Ovary (tissue), 3 donors: ENCODE data around the gene SORT1.

Experiments used
- EP300 ChIP-seq: sonication (generic); formaldehyde crosslinking; IDR thresholded peaks from one replicate; pipeline ENCODE4 v1.6.1; 2017; ENCODE audit warnings: antibody characterized with exemption
- POLR2A ChIP-seq: fragments of 450-650 bp; IDR thresholded peaks from one replicate; pipeline ENCODE4 v1.6.1; 2017; ENCODE audit warnings: antibody characterized with exemption, mild to moderate bottlenecking, moderate library complexity
- TF ChIP-seq, protein P1 (sequence below), 3 donors: fragments of 450-650 bp in 2 of 3; fragments of 200-600 bp in 1 of 3; IDR thresholded peaks; one replicate each; pipeline versions ENCODE4 v1.5.1 to v1.8.0; 2016 to 2022; ENCODE audit warnings: antibody characterized with exemption in 3 of 3, mild to moderate bottlenecking in 1 of 3
- donor health status: DM: no; HTN: no; CAD: no.

DNA sequence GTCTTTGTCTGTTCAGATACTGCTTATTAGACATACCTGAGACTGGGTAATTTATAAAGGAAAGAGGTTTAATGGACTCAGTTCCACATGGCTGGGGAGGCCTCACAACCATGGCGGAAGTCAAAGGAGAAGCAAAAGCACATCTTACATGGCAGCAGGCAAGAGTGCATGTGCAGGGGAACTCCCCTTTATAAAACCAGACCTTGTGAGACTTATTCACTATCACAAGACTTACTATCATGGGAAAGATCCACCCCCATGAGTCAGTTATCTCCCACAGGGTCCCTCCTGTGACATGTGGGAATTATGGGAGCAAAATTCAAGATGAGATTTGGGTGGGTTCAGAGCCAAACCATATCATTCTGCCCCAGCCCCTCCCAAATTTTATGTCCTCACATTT is 35.6 kb upstream of the SORT1 start:
- TF ChIP-seq, protein P1, sequence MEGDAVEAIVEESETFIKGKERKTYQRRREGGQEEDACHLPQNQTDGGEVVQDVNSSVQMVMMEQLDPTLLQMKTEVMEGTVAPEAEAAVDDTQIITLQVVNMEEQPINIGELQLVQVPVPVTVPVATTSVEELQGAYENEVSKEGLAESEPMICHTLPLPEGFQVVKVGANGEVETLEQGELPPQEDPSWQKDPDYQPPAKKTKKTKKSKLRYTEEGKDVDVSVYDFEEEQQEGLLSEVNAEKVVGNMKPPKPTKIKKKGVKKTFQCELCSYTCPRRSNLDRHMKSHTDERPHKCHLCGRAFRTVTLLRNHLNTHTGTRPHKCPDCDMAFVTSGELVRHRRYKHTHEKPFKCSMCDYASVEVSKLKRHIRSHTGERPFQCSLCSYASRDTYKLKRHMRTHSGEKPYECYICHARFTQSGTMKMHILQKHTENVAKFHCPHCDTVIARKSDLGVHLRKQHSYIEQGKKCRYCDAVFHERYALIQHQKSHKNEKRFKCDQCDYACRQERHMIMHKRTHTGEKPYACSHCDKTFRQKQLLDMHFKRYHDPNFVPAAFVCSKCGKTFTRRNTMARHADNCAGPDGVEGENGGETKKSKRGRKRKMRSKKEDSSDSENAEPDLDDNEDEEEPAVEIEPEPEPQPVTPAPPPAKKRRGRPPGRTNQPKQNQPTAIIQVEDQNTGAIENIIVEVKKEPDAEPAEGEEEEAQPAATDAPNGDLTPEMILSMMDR (IDR thresholded peaks at IDR 0.05): no peak
- TF ChIP-seq POLR2A (no peak), EP300 (no peak)
